GM19372 (cell line): ENCODE measurements around the gene ANKRD12.

Experiments used
- ATAC-seq: cut with Tn5 transposase; IDR thresholded peaks from one replicate; pipeline ENCODE4 v1.9.1; 2021; ENCODE audit warnings: mild to moderate bottlenecking, low read depth, moderate library complexity; ENCODE audit not compliant: unreplicated experiment

Gene ANKRD12

GRCh38 chr18:9330419-9330818 lies 193.8 kb downstream of the ANKRD12 start:
- ATAC-seq: no peak

- peak; percentile 36 for ATAC-seq
Measured at GRCh38 chr18:9333441-9334328, 197.1 kb downstream of the ANKRD12 start.

- peak; percentile 79 for ATAC-seq
Measured at GRCh38 chr18:9334329-9334972, 197.9 kb downstream of the ANKRD12 start, which contains the start of gene TWSG1. Gene TWSG1, plus strand, starts transcription at chr18:9334773. Its CDS starts 2,457 bp downstream, at chr18:9337230.

- ATAC-seq: peak; percentile 39
Measured at GRCh38 chr18:9334973-9335696, 198.6 kb downstream of the ANKRD12 start.
